Left lung (tissue), 10 donors: ENCODE measurements around the gene SIPA1L3. TPM values are rescaled to one million over a fixed set of nuclear protein-coding genes. Genes with fewer than 3 reads are reported as not detected.

Experiments used
- ATAC-seq: fragments of 200-7000 bp; cut with Tn5 transposase; one replicate; pipeline ENCODE4 v1.9.1; 2020; ENCODE audit warnings: moderate library complexity
- DNase-seq, 4 donors: peaks; one replicate each; pipeline ENCODE4 v3.0.0-alpha.2; 2013 to 2020
- H3K27ac ChIP-seq, 2 donors: fragments of 200-600 bp; sonication (generic) in 1 of 2; one replicate each; pipeline versions ENCODE4 v1.5.0 to v1.8.0; 2020 to 2021
- H3K27me3 ChIP-seq, 2 donors: fragments of 200-600 bp; sonication (generic) in 1 of 2; one replicate each; pipeline versions ENCODE4 v1.5.0 to v1.8.0; 2020 to 2021
- H3K36me3 ChIP-seq, 2 donors: fragments of 200-600 bp; sonication (generic) in 1 of 2; one replicate each; pipeline versions ENCODE4 v1.5.0 to v1.8.0; 2020 to 2021
- H3K4me1 ChIP-seq, 2 donors: fragments of 200-600 bp; one replicate each; pipeline ENCODE4 v1.8.0; 2021
- H3K4me3 ChIP-seq, 2 donors: fragments of 200-600 bp; sonication (generic) in 1 of 2; one replicate each; pipeline versions ENCODE4 v1.5.0 to v1.8.0; 2020 to 2021; ENCODE audit warnings: mild to moderate bottlenecking in 1 of 2
- H3K9me3 ChIP-seq, 2 donors: fragments of 200-600 bp; sonication (generic) in 1 of 2; one replicate each; pipeline versions ENCODE4 v1.5.0 to v1.8.0; 2020 to 2021
- intact Hi-C, 2 donors: fragments of 100-400 bp; cut with DNase I; formaldehyde crosslinking; loops; one replicate each; pipeline versions ENCODE4 v1.11.2 to v1.14.2; 2022
- polyA plus RNA-seq, 6 donors: library from polyadenylated mRNA; unstranded; fragments of 120-200 nt; gene quantifications; one replicate each; pipeline ENCODE4 v1.2.1, GENCODE V29; 2013; ENCODE audit not compliant: insufficient read length in 6 of 6
- total RNA-seq, 2 donors: library from RNA; stranded (reverse); fragmentation: NEBNext Ultra II Directional; extraction: Animal tissue kit (Norgen Biotek cat#: 25700); gene quantifications; one replicate each; pipeline ENCODE4 v1.2.1, GENCODE V29; 2021
- TF ChIP-seq, protein P1 (sequence below), 2 donors: fragments of 200-600 bp; sonication (generic) in 1 of 2; IDR thresholded peaks; one replicate each; pipeline versions ENCODE4 v1.5.0 to v1.8.0; 2021; ENCODE audit warnings: antibody characterized with exemption in 2 of 2
- donor health status: DM: no; HTN: yes; CAD: no.
- donor health status: DM: no; HTN: no; CAD: no.

Gene SIPA1L3
- total and polyA plus RNA-seq, 8 donors = 22.7 to 59.0 (median 27.4) TPM

DNA sequence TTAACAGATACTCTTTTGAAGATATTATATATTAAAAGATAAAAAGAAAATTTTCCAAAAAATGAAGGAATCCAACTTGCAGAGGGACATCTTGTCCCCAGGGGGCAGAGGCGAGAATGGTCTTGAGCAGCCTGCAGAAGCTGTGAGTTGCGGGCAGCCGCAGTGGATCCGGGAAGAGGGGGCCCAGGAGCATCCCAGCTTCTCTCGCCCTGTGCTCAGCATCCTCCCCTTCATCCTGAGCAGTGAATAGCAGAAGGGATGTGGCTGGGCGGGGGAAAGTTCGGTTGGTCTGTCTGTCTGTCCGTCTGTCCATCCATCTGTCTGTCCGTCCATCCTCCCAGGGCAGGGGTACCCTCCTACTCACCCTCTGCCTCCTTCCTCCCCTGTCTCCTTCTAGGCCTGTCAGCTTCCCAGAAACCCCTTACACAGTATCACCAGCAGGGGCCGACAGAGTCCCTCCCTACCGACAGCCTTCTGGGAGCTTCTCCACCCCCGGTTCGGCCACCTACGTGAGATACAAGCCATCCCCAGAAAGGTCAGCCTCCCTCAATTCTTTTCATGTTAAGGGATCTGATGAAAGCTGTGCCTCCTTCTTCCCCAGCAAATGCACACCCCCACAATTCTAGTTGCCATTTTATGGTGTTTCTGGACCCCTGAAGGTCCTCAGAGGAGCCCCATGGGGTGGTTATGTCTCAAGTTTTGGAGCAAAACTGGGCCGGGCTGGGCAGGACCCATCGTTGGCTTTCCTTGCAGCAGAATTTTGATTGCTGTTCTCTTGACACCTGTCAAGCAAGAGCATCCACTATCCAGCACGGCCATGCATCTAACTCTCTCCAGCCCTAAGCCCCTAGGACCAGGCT is 235.4 kb downstream of the SIPA1L3 start:
- Histone ChIP-seq H3K9me3 (no peaks in the 10 kb centered on the region), H3K27ac (no peak overlapping the region), H3K27me3 (no peaks in the 10 kb centered on the region), H3K4me1 (no peaks in the 10 kb centered on the region), H3K4me3 (no peak overlapping the region), H3K36me3 (peaks cover 0 to 47% of the 10 kb centered on the region in 2 donors)
- peak; percentile 68 for ATAC-seq
- intact Hi-C loops = no loop called here
- TF ChIP-seq, protein P1, sequence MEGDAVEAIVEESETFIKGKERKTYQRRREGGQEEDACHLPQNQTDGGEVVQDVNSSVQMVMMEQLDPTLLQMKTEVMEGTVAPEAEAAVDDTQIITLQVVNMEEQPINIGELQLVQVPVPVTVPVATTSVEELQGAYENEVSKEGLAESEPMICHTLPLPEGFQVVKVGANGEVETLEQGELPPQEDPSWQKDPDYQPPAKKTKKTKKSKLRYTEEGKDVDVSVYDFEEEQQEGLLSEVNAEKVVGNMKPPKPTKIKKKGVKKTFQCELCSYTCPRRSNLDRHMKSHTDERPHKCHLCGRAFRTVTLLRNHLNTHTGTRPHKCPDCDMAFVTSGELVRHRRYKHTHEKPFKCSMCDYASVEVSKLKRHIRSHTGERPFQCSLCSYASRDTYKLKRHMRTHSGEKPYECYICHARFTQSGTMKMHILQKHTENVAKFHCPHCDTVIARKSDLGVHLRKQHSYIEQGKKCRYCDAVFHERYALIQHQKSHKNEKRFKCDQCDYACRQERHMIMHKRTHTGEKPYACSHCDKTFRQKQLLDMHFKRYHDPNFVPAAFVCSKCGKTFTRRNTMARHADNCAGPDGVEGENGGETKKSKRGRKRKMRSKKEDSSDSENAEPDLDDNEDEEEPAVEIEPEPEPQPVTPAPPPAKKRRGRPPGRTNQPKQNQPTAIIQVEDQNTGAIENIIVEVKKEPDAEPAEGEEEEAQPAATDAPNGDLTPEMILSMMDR (IDR thresholded peaks at IDR 0.05) = peak; percentile 40 to 44
- peak in 3 of 4 donors; percentile 32 to 64 (median 42) for DNase-seq

DNA sequence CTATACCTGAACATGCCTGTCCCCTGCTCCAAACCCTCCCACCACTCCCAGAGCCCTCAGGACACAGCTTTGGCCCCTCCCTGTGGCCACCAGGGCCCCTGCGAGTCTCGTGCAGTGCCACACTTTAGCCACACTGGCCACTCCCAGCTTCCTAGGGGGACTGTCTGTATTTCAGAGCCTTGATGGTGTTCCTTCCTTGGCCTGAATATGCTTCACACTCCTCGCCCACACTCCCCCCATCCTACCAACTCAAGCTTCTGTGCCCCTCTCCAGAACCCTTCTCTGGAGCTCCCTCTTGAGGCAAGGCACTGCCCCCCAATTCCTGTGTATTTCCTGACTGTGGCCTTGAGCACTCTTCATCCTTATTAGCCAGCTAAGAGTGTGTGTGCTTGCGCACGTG is 236.8 kb downstream of the SIPA1L3 start:
- TF ChIP-seq, protein P1 (IDR thresholded peaks at IDR 0.05) = no peak
- Histone ChIP-seq H3K36me3 (peaks cover 0 to 47% of the 10 kb centered on the region in 2 donors), H3K4me3 (no peak overlapping the region), H3K9me3 (no peaks in the 10 kb centered on the region), H3K4me1 (no peaks in the 10 kb centered on the region), H3K27ac (no peak overlapping the region), H3K27me3 (no peaks in the 10 kb centered on the region)
- no peak for DNase-seq
- intact Hi-C loops = no loop called here
- no peak for ATAC-seq

DNA sequence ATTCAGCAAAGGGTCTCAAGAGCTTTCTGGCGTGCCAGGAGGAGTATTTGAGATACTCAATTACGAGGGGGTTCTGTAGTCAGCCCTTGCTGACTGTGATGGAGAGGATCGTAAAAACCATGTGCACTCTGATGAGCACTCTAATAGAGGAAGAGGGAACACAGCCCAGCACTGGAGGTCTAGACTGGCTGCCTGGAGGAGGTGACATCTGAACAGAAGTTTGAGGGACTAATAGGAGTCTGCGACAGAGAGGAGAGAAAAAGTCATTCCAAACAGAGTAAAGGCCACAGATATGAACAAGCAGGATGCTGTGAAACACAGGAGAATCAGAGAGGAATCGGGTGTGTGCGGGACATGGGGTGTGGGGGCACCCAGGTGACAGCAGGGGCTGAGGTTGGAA is 237.7 kb downstream of the SIPA1L3 start:
- H3K4me1 ChIP-seq = no peaks in the 10 kb centered on the region
- DNase-seq (no peak), ATAC-seq (no peak)
- H3K4me3 ChIP-seq = no peak overlapping the region
- intact Hi-C loops = no loop called here
- H3K27ac ChIP-seq = no peak overlapping the region
- no peaks in the 10 kb centered on the region for H3K27me3 ChIP-seq
- H3K36me3 ChIP-seq = peaks cover 0 to 49% of the 10 kb centered on the region in 2 donors
- TF ChIP-seq, protein P1 (IDR thresholded peaks at IDR 0.05) = no peak
- no peaks in the 10 kb centered on the region for H3K9me3 ChIP-seq

DNA sequence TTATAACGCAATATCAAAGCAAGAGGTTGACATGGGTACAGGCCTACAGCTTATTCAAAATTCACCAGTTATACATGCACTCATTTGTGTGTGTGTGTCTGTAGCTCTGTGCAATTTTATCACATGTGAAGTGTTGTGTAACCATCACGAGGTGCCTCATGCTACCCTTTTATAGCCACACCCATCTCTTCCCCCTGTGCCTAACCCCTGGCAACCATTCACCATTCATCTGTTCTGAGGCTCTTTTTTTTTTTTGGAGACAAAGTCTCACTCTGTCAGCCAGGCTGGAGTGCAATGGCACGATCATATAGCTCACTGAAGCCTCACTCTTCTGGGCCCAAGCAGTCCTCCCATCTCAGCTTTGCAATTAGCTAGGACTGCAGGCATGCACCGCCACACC is 238.6 kb downstream of the SIPA1L3 start:
- Histone ChIP-seq H3K27me3 (no peaks in the 10 kb centered on the region), H3K36me3 (peaks cover 0 to 52% of the 10 kb centered on the region in 2 donors), H3K4me1 (no peaks in the 10 kb centered on the region), H3K9me3 (no peaks in the 10 kb centered on the region), H3K4me3 (no peak overlapping the region), H3K27ac (no peak overlapping the region)
- TF ChIP-seq, protein P1 (IDR thresholded peaks at IDR 0.05) = no peak
- DNase-seq = no peak
- intact Hi-C loops = no loop called here
- peak; percentile 36 for ATAC-seq

DNA sequence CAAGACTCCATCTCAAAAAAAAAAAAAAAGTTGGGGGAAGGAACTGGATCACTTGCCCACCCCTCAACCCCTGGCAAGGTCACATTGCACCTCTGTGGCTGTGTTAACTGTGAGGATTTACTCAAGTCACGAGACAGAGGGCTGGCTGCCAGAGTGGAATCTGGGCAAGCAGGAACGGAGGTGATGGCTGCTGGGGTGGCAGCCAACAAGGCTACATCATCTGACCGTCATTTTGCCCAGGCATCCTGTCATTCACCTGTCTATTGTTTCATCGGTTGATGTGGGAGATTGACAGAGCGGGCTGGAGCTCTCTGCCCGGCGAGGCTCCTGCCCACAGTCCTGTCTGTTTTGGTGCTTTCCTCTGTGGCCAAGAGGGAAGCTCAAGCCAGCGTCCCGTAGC is 241.3 kb downstream of the SIPA1L3 start:
- ATAC-seq (no peak), DNase-seq (no peak)
- H3K27ac ChIP-seq = no peak overlapping the region
- no peaks in the 10 kb centered on the region for H3K4me1 ChIP-seq
- intact Hi-C loops = no loop called here
- H3K27me3 ChIP-seq = no peaks in the 10 kb centered on the region
- TF ChIP-seq, protein P1 (IDR thresholded peaks at IDR 0.05) = no peak
- H3K4me3 ChIP-seq = no peak overlapping the region
- H3K36me3 ChIP-seq = peaks cover 0 to 52% of the 10 kb centered on the region in 2 donors
- no peaks in the 10 kb centered on the region for H3K9me3 ChIP-seq
